Measurements from ENCODE around the gene KIRREL1.

KIRREL1 gene

GRCh38 chr1:157975228-157975950 is 18.1 kb upstream of the KIRREL1 start:
- no peak for DNase-seq

- DNase-seq = no peak
Observed at GRCh38 chr1:157976888-157977287, 16.6 kb upstream of the KIRREL1 start.

DNA sequence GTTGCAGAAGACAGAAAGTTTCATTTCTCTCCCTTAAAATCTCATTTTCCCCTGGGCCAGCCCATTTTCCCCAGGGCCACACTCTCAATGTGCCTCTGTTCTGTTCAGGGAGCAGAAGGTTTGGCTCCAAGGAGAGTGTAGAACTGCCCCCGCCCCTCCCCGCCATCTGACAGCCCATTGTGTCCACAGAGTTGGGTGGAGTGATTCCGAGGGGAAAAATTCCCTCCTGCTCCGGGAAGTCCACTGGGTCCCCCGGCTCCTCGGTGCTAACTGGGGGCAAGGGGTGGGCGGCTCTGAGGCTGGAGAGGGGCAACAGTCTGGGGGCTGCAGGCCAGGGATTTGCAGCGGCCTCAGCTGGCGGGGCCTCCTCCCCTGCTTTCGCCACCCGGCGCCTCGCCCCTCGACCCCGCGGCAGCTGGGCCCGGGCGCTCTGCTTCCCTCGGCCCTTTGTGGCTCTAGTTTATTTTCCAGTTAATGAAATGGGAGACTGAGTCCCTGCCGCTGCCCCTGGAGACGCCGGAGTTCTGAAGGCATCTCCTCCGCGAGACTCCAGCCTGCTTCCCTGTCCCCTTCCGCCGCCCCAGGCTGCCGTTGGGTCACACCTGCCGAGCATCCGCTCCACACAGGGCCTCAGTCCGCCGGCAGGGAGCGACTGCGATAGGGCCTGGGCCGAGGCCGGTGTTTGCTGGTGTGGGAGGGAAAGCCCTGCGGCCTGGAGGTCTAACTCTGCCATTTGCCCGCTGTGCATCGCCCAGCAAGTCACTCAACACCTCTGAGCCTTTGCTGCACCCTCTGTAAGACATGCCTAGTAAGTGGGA is 14.7 kb upstream of the KIRREL1 start:
- DNase-seq = no peak

DNA sequence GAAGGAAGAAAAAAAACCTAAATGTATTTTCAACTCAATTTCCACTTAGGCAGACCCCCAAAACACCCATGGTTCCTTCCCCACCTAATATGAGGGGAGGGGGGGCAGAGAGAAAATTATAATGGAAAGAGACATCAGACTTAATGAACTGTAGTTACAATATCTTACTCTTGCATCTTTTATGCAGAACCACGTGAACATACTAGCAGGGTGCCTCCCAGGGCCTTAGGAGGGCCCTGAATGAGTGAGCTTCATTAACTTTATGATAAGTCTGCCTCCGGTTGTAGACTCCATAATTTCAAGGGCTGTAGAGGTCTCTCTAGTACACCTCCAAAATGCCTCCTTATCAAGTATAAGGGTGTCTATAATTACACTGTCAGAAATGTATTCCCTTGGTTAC is 11.3 kb upstream of the KIRREL1 start:
- no peak for DNase-seq

DNA sequence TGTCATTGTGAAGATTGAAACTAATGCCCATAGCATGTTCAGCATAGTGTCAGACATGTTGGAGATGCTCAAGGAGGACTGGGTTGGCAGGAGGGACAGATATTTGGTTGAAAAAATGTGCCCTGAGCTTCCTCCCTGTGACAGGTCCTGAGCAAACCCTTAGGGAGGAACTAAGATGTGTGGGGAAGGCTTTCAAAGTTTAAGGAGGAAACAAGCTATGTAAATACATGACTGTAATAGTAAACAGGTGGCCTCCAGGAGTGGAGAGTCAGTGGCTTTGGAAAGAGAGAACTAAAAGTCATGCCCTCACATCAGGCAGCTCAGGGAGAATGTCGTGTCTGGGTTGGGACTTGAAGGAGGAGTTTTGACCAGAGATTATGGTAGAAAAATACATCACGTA is 9.7 kb upstream of the KIRREL1 start:
- DNase-seq = no peak

DNA sequence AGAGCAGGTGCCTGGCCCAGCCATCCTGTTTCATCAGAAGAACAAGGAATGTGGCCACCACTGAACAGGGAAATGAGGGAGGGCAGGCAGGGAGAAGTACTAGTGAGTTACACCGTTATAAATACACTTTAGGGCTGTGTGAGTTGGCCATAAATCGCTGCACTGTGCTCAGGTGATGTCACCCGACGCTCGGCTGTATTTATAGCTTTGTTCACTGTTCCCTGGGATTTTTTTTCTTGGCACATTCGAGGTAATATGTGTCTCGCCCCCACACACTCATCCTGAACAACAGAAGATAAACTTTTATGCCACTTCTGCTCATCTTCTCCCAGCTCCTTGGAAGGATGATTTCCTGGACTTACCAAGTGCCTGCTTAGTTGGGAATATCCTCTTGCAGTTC is 9.0 kb upstream of the KIRREL1 start:
- DNase-seq = no peak

- no peak for DNase-seq
Observed at GRCh38 chr1:157985473-157985872, 8.0 kb upstream of the KIRREL1 start.

DNA sequence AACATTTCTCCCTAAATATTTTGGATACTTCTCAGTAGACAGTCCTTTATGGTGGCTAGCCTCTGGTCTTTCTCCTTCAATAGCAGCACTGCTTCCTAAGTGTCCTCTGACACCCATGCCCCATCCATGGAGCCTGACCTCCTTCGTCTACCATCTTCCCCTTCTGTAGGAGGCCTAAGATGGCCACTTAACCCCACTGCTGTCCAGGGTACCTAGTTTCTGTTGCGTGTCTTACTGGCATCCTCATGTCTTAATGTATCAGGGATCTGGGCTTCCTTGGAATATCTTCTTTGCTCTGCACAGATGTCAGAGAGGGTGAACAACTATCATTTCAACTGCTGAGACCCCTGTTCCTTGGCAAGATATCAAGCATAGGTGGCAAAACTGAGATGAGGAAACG is 5.4 kb upstream of the KIRREL1 start:
- DNase-seq = no peak

DNA sequence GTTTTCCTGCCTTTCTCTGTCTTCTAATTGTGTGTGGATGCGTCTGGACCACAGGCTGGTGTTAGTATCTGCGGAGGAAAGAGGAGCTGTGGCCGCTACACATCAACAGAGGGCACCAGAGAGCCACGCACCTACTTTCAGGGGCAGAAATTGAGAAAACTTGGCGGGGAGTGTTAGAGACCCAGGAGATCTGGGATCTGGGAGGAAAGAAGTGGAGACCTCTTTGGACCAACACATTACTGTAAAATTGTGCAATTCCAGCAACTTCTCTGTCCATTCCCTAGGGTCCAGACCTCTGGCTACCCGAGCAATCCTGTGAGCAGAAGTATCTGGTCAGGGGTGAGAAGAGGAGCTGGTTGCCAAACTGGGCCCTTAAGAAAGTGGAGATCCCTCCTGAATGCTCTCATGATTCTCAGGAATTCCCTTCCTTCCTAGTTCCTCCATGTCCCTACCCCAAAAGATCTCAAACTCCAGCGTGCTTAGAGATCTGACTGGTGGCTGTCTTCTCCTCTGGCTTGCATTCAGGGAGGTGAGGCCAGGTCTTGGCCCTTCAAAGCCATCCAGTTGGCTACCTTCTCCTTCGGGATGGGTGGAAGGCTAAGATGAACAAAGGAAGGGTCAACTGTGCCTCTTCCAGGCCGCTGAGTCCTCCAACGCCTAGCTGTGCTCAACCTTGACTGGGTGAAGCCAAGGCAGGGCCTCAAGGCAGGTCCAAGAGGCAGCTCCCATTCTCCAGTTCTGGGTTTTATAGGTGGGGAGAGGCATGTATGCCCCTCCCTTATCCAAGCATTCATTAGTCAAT is 1.2 kb upstream of the KIRREL1 start:
- peak; percentile 63 for DNase-seq

- no peak for DNase-seq
Observed at GRCh38 chr1:157992833-157993146, 655 bp upstream of the KIRREL1 start.

GRCh38 chr1:157993918-157994605 is 617 bp downstream of the KIRREL1 start:
- no peak for DNase-seq

GRCh38 chr1:157994704-157995582 is 1.5 kb downstream of the KIRREL1 start:
- no peak for DNase-seq

DNA sequence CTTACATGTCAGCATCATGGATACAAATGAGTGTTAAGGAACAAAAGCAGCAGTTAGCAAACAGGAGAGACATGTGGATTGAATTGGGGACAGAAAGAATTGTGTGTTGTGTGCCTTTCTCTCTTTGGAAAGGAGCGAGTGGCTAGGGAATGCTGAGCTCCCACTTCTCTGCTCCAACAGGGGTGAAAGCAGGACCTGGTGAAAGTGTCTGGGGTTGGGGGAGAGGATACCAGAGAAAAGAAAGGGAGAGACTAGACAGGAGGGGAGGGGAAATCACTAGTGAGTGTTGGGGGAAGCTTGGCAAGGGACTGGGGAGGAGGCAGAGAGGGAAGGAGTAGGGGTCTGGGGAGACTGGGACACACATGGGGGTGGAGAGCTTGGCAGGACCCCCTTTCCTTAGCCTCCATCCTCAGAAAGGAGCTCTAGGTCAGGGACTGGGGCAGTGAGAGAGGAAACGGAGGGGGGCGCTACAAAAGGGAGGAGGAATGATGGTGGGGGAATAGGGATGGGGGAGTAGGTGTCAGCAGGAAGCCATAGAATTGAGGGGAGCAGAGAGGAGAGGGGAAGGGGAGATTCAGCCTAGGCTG is 2.2 kb downstream of the KIRREL1 start:
- DNase-seq = no peak

DNA sequence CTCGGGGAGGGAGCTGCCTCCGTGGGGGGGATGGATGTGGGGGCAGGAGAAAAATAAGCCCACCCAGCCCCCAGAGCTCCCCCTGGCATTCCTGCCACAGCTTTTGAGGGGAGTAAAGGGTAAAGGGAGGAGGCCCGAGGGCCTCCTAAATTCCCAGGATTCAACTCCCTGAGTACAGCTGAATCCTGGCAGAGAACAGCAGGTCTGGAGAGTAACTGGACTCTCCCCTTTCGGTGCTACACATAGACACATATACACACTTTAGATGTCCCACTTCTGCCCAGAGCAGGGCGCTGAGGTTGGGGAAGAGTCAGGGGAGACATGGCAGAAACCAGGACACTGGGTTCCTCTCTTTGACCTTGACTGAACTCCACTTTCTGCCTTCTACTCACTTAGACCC is 3.0 kb downstream of the KIRREL1 start:
- no peak for DNase-seq

DNA sequence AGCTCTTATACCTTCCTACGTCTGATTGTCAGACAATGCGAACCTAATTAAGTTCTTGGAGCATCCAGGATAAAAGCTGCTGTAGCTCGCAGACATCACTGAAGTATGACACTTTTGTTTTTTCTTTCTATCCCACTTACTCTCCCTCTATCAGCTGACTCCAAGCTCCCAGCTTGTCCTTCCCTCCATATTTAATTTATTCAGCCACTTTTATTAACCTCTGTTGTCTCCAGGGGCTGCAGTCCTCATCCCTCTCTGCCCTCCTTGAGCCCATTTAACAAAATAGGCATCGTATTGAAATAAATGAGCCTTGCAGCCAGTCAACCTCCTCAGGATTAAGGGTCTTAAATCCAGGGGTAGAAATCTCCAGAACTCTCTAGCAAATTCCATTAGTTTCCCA is 7.1 kb downstream of the KIRREL1 start:
- DNase-seq = no peak

GRCh38 chr1:158002022-158002630 is 8.7 kb downstream of the KIRREL1 start:
- no peak for DNase-seq

GRCh38 chr1:158002631-158003405 is 9.4 kb downstream of the KIRREL1 start:
- no peak for DNase-seq

DNA sequence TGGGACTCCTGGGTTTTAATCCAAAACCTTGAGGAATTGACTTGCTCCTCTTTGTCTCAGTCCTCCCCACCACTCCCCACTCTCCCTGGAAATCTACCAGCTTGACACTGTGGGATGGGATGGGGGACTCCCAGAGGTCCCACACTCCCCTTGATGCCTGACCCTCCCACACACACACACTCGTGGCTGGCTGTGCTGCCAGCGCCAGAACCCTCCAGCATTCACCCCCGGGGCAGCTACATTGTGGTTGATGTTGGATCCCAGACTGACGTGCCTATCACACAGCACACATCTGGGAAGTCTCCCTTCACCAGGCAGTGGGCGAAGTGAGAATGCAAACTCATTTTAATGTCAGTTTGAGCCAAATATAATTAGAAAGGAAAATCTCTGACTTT is 10.0 kb downstream of the KIRREL1 start:
- no peak for DNase-seq

- DNase-seq = no peak
Observed at GRCh38 chr1:158005224-158005623, 11.8 kb downstream of the KIRREL1 start.

DNA sequence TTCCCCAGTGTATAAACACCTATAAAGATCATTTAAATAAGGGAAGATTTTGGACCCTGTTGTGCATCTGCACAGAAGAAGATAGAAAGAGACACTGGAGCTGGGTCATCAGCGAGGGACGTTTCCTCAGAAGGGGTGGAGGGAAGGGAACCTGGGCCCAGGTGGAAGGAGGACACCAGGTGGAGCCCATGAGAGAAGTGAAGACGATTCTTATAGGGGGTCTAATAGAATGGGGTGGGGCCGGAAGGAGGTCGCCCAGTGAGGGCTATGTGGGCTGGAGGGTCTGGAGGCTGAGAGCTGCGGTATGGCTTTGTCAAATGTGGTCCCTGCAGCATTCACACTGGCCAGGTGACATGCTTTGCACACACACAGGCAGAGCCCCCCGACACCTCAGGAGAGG is 13.7 kb downstream of the KIRREL1 start:
- DNase-seq = no peak

Measured in midbrain (tissue), 1 donor.